HEK293 (cell line): Measurements from ENCODE around the gene TYW1B.

Source experiments
- HOXA7 ChIP-seq: sonication (generic); formaldehyde crosslinking; IDR thresholded peaks from 2 replicates; pipeline ENCODE4 v1.8.1; 2022; ENCODE audit warnings: missing genetic modification reagents, borderline replicate concordance
- HOXC10 ChIP-seq: sonication (generic); formaldehyde crosslinking; IDR thresholded peaks from 2 replicates; pipeline ENCODE4 v1.8.1; 2023; ENCODE audit warnings: mild to moderate bottlenecking, missing genetic modification reagents
- PRDM1 ChIP-seq: fragments of 450-650 bp; formaldehyde crosslinking; IDR thresholded peaks from 2 replicates; pipeline ENCODE4; 2016; ENCODE audit warnings: missing biosample characterization, missing genetic modification characterization
- RBAK ChIP-seq: fragments of 450-650 bp; formaldehyde crosslinking; IDR thresholded peaks from 2 replicates; pipeline ENCODE4 v1.5.1; 2016; ENCODE audit warnings: missing biosample characterization, missing genetic modification characterization
- ZNF350 ChIP-seq: fragments of 450-650 bp; formaldehyde crosslinking; IDR thresholded peaks from 2 replicates; pipeline ENCODE4 v1.5.0; 2017; ENCODE audit warnings: missing biosample characterization, mild to moderate bottlenecking, missing genetic modification characterization
- ZNF639 ChIP-seq: fragments of 450-650 bp; formaldehyde crosslinking; IDR thresholded peaks from 2 replicates; pipeline ENCODE4 v1.5.1; 2016; ENCODE audit warnings: missing biosample characterization, missing genetic modification characterization
- ZNF660 ChIP-seq: fragments of 450-650 bp; IDR thresholded peaks from 2 replicates; pipeline ENCODE4 v1.5.1; 2018; ENCODE audit warnings: missing biosample characterization, mild to moderate bottlenecking, missing genetic modification characterization
- TF ChIP-seq, protein P1 (sequence below): fragments of 450-650 bp; formaldehyde crosslinking; IDR thresholded peaks from 2 replicates; pipeline ENCODE4 v1.5.1; 2017; ENCODE audit warnings: missing biosample characterization, mild to moderate bottlenecking, missing genetic modification characterization, moderate library complexity
- TF ChIP-seq, protein P2 (sequence below): fragments of 450-650 bp; formaldehyde crosslinking; IDR thresholded peaks from 2 replicates; pipeline ENCODE4 v1.5.0; 2017; ENCODE audit warnings: missing biosample characterization, missing genetic modification characterization, borderline replicate concordance

GRCh38 chr7:72706521-72706920 lies 121.5 kb downstream of the TYW1B start:
- no peak for TF ChIP-seq HOXC10
- no peak for TF ChIP-seq PRDM1 (tag by site-specific recombination)
- TF ChIP-seq ZNF350 (tag by site-specific recombination): no peak
- TF ChIP-seq, protein P1, sequence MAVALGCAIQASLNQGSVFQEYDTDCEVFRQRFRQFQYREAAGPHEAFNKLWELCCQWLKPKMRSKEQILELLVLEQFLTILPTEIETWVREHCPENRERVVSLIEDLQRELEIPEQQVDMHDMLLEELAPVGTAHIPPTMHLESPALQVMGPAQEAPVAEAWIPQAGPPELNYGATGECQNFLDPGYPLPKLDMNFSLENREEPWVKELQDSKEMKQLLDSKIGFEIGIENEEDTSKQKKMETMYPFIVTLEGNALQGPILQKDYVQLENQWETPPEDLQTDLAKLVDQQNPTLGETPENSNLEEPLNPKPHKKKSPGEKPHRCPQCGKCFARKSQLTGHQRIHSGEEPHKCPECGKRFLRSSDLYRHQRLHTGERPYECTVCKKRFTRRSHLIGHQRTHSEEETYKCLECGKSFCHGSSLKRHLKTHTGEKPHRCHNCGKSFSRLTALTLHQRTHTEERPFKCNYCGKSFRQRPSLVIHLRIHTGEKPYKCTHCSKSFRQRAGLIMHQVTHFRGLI (tag by site-specific recombination): no peak
- no peak for TF ChIP-seq HOXA7 (CRISPR knock-in tag)
- TF ChIP-seq, protein P2, sequence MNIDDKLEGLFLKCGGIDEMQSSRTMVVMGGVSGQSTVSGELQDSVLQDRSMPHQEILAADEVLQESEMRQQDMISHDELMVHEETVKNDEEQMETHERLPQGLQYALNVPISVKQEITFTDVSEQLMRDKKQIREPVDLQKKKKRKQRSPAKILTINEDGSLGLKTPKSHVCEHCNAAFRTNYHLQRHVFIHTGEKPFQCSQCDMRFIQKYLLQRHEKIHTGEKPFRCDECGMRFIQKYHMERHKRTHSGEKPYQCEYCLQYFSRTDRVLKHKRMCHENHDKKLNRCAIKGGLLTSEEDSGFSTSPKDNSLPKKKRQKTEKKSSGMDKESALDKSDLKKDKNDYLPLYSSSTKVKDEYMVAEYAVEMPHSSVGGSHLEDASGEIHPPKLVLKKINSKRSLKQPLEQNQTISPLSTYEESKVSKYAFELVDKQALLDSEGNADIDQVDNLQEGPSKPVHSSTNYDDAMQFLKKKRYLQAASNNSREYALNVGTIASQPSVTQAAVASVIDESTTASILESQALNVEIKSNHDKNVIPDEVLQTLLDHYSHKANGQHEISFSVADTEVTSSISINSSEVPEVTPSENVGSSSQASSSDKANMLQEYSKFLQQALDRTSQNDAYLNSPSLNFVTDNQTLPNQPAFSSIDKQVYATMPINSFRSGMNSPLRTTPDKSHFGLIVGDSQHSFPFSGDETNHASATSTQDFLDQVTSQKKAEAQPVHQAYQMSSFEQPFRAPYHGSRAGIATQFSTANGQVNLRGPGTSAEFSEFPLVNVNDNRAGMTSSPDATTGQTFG: no peak
- TF ChIP-seq RBAK (tag by site-specific recombination): no peak
- no peak for TF ChIP-seq ZNF660
- TF ChIP-seq ZNF639: no peak
